ENCODE data around the gene KRTAP1-5.
A peak's percentile ranks its signal among the peaks of the same experiment; 100 is the strongest.
"Not testable (repeated sequence)": the region's sequence is repeated elsewhere in the genome, so short reads cannot be mapped to it uniquely, and the experiment has no call there.

KRTAP1-5 gene

GRCh38 chr17:41002814-41003213 lies 24.2 kb downstream of the KRTAP1-5 start:
- no peak for DNase-seq

- no peak for DNase-seq
Measured at GRCh38 chr17:41001795-41002194, 25.2 kb downstream of the KRTAP1-5 start.

GRCh38 chr17:40999563-40999962 lies 27.4 kb downstream of the KRTAP1-5 start, which contains the start of gene KRTAP3-2:
Gene KRTAP3-2 (minus strand): TSS chr17:40999906. CDS start chr17:40999853, 53 bp downstream.
- not testable (repeated sequence) for DNase-seq

GRCh38 chr17:40997361-40997760 lies 29.6 kb downstream of the KRTAP1-5 start:
- no peak for DNase-seq

GRCh38 chr17:40996829-40997228 lies 30.2 kb downstream of the KRTAP1-5 start:
- no peak for DNase-seq

GRCh38 chr17:40995116-40995515 lies 31.9 kb downstream of the KRTAP1-5 start:
- DNase-seq, result no peak

- peak; percentile 41 for DNase-seq
Measured at GRCh38 chr17:40993839-40994238, 33.2 kb downstream of the KRTAP1-5 start, which contains the start of gene KRTAP3-3. Gene KRTAP3-3 (minus strand): TSS chr17:40994164. CDS start chr17:40994097, 67 bp downstream.

- DNase-seq, result no peak
Measured at GRCh38 chr17:40993084-40993483, 33.9 kb downstream of the KRTAP1-5 start.

- no peak for DNase-seq
Measured at GRCh38 chr17:40992666-40993065, 34.3 kb downstream of the KRTAP1-5 start.

GRCh38 chr17:40986920-40987319 lies 40.1 kb downstream of the KRTAP1-5 start:
- DNase-seq, result no peak

- DNase-seq, result no peak
Measured at GRCh38 chr17:40984226-40984625, 42.8 kb downstream of the KRTAP1-5 start, which contains the start of gene KRT40. Gene KRT40 (minus strand): TSS chr17:40984326. CDS start chr17:40984273, 53 bp downstream.

- DNase-seq, result no peak
Measured at GRCh38 chr17:40981115-40981514, 45.9 kb downstream of the KRTAP1-5 start.

GRCh38 chr17:40980596-40980995 lies 46.4 kb downstream of the KRTAP1-5 start:
- no peak for DNase-seq

GRCh38 chr17:40980117-40980516 lies 46.9 kb downstream of the KRTAP1-5 start:
- DNase-seq, result no peak

GRCh38 chr17:40978575-40979151 lies 48.3 kb downstream of the KRTAP1-5 start:
- no peak for DNase-seq
